GM19372 (cell line): ENCODE measurements around the gene CCR7.

ENCODE experiments used
- ATAC-seq: cut with Tn5 transposase; IDR thresholded peaks from one replicate; pipeline ENCODE4 v1.9.1; 2021; ENCODE audit warnings: mild to moderate bottlenecking, low read depth, moderate library complexity; ENCODE audit not compliant: unreplicated experiment

CCR7 gene

DNA sequence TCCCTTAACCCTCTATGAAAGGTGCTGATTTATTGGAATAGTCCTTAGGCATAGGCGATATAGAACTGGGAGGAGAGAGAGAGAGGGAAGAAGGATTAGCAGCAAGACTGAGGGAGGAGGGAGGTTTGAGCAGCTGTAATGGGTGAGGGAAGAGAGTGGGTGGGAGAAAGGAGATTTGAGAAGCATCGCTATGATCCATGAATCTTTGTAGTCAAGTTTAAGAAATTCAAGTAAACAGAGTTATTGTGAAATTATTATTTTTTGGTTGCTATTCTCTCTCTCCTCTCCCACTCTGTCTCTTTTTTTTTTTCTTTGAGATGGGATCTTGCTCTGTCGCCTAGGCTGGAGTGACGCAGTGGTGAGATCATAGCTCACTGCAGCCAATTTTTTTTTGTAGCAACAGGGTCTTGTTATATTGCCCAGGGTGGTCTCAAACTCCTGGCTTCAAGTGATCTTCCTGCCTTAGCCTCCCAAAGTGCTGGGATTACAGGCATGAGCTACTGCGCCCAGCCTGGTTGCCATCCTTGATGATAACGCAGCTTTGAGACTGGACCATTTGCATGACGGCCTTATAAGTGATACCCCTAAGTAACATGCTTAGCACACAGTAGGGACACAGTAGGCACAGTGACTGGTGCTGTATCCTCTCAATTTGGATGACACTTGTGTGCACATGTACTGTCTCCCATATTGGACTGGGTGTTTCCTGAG, 42.9 kb downstream of the CCR7 start:
- ATAC-seq, result no peak

DNA sequence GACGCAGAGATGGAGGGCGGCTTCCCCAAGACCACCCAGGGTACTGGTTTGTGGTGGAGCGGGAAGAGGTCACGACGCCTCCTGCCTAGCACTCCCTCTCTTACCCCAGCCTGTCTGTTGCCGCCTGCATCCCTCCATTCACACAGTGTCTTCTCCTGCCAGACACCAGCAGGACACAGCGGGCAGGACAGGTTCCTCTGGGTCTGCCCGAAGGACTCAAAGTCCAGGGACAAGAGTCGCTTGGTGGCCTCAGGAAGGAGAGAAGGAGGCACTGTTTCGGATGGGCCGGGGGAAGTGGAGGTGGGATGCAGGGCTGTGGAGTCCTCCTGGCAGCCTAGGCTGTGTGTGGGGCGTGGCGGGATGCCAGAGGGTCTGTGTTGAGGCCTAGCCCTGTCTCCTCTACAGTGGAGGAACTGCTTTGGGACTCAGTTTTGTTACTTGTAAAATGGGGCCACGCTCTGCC, 44.2 kb downstream of the CCR7 start:
- ATAC-seq, result no peak

DNA sequence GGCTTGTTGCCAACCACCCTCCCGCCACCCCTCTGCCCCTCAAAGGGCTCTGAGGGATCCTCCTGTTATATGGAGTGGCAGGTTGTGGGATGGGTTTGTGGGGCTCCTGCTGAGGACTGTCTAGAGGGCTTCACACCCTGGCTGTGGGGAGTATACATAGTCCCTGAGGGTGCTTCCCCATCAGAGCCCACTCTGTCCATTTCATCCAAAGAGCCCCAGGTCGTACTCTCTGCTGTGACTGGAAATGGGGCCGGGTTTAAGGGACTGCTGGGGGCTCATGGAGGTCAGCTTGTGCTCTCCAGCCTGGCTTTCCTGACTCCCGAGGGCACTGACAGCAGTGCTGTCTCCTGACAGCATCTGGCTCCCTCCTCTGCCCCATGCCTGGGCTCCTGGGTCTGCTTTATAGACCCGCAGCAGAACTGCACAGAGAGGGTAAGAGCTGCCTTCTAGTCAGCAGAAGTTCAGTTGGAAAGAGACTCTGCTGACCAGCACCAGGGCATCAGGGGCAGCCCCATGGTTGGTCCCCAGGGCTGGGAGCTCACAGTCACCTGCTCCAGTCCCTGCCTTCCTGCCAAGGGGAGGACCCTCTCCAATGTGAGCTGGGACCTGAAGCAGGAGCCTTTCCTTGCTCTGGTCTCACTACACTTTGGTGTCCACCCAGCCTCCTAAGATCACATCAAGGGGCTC, 46.0 kb downstream of the CCR7 start:
- no peak for ATAC-seq

DNA sequence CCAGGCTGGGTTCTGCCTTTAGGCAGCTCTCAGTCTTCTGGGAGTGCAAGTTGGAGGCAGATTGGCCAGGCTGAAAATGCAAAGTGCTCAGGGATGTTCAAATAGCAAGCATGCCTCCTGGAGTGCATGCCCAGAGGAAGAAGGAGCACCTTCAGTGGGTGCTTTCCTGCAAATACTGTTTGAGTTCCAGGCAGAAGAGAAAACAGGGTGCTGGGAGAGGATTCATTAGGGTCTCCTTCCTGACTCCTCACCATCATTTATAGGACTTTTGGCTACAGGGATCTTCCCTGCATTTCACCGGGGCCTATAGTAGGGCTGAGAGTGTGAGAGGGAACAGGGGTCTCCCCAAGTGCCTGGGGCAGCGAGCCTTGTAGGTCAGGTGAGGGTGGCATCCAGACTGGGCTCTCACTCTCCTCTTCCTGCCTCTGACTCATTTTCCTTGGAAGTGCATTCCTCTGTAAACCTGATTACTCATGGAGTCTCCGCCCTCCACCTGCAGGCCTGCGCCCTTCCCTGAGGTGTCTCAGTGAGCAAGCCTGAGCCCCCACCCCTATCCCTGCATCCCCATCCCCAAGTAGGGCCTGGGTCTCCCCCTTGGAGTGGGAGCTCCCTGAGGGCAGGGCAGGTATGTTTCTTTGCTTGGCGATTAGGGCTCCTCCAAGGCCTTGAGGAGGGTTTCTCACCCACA, 46.7 kb downstream of the CCR7 start:
- no peak for ATAC-seq

DNA sequence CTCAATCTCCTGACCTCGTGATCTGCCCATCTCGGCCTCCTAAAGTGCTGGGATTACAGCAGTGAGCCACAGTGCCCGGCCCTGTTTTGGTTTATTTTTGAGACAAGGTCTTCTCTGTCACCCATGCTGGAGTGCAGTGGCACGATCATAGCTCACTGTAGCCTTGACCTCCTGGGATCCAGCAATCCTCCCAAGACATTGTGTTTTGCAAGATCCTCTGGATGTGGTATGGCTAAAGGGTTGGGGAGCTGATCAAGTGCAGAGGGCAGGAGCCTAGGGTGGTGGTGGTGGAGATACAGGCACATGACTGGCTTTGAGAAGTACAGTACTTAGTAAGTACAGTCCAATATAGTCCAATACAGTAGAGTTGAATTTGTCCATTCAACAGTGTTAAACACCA, 47.3 kb downstream of the CCR7 start:
- no peak for ATAC-seq

DNA sequence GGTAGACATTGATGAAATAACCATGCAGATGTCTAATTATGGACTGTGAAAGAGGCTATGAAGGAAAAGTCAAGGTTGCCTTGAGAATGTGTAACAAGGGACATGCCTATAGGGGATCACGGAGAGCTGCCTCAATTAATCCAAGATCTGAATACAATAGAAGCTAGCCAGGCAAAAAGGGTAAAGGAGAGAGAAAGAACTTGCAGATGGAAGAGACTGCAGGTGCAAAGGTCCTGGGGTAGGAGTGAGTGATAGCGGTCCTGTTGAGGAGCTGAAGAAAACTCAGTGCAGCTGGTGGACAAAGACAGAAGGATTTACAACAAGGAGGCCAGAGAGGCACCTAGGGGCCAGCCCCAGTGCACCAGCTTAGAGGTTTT, 48.0 kb downstream of the CCR7 start:
- no peak for ATAC-seq

DNA sequence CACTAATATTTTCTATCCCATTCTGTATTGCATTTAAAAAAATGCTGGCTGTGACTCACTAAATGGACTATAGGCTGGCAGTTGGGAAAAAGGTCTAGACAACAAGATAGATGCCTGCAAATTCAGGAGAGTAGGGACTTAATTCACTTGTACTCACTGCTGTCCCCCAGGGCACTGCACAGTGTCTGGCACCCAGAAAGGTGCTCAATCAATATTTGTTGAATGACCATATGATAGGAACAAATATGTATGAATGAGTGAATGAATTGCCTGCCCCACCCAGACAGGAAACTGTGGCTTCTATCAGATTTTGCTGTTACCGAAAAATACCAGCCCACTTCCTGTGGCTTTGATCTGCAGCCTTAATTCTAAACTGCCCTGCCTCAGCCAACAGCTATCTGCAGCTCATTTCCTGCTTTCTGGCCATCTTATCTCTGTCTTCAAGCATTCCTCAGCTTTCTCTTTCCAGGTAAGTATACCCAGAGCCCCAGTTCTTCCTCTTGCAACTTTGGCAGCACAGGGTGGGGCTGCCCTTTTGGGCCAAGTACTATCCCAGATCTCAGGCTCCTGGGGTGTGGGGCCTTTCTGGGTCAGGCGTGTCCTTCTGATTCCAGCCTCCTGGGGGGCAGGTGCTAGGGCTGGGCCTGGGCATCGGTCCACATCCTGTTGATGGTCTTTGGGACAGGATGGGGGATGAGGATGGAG, 48.5 kb downstream of the CCR7 start:
- no peak for ATAC-seq

DNA sequence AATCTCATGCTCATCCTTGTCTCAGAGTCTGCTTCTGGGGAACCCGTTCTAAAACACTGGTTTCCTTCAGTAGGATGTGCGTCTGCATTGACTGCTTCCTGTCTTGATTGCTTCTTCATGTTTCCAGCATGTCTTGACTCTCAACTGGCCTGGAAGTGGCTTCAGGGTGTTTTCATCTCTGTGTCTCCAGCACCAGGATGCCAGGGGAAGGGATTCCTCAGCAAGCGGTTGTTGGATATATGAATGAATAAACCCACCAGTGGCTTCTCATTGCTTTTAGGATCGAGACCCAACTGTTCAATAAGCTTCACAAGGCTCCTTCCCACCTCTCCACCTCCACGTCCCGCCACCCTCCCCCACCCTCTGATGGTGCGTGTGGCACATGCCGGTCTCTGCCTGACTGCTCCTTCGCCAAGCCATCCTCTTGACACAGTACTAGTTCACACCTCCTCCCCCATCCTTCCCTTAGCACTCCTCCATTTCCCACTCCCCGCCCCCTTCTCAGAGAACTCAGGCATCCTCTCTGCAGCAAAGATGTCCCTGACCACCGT, 49.7 kb downstream of the CCR7 start:
- ATAC-seq, result no peak

DNA sequence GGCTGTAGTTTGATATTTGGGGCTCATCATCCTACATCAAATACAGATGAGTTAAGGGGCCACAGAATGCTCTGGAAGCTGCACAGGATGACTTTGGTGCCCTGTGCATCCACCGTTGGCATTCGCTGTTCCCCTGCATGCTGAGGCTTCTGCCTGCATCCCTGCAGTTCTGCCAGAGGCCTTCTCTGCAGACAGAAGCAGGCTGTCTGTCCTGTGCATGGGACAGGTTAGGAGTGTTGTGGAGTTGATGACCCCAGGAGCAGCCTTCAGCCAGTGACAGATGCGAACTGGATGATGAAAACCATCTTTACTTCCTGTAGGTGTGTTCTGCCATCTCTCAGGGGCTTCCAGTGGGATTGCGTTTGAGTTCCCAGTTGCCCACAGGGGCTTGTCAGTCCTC, 50.3 kb downstream of the CCR7 start:
- ATAC-seq, result no peak

DNA sequence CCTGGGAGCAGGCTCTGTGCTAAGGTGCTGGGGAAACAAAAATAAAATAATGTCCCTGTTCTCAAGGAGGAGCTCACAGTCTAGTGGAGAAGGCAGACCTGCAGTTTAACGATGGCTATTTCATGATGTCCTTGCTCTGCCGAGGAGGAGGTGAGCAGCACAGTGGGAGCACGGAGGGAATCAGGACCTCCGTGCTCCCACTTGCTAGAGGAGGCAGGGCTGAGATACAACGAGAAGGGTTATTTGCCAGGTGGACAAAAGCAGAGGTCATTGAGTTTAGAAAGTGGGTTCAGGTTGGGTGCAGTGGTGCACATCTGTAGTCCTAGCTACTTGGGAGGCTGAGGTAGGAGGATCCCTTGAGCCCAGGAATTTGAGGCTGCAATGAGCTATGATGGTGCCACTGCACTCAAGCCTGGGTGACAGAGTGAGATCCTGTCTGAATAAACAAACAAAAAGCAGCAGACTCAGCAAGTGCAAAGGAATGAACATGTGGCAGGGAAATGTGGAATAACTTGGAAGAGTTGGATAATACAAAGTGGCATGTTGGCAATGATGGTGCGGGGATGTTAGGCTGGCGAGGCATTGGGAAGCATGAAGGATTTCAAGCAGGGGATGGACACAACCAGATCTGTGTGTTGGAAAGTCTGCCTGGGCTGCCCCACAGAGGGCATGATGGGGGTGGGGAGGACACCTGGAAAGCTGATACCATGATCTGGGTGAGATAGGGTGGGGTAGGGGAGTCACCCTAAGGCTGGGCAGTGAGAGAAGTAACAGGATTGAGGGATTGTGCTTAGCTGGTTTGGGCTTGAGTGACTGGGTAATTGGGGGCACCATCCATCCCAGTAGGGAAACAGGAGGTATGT, 51.0 kb downstream of the CCR7 start:
- ATAC-seq, result no peak

DNA sequence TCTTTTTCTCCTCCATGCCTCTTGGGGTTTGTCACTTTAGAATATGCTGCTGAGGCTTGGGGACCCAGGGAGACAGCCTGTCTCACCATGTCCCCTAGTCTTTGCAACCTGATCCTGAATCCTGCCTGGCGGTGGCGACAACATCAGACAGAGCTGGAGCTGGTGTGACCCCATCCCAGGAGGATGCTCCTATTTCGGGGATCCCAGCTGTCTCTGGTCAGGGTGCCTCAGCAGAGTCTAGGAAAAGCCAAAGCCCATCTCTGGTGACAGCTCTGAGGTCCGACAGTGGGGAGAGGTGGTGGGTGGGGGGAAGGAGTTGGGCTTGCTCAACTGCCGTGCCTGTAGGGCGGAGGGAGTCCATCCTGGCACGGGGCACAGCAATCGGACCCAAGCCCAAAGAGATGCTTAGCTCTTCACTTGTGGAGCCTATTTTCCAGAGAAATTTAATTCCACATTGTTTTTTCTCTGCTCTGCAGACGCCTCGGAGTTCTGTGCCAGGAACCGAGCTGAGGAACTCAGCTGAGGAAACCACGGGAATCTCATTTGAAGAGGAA, 53.5 kb downstream of the CCR7 start:
- no peak for ATAC-seq

DNA sequence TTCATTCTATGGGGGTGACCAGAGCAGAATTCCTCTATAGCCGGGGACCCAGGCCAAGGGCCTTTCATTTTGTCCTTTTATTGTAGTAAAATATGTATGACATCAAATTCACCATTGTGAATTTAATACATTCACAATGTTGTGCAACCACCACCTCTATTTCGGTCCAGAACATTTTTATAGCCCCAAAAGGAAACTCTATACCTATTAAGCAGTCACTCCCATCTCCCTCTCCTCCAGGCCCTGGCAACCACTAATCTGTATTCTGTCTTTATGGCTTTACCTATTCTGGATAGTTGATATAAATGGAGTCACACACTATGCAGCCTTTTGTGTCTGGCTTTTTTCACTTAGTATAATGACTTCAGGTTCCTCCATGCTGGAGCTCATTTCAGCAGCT, 54.1 kb downstream of the CCR7 start:
- no peak for ATAC-seq

DNA sequence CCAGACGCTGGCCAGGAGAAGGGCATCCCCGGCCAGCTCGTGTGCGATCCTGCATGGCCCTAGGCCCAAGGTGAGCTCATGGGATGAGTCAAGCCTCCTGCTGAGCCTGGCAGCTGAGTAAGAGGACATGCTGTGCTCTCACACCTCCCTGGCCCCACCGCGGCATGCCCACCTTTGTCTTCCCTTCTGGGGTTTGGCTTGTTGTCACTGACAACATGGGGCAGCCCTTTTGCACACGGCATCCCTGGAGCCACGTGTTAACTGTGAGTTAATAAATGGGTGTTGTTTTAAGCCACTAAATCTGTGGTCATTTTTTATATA, 55.0 kb downstream of the CCR7 start:
- no peak for ATAC-seq

DNA sequence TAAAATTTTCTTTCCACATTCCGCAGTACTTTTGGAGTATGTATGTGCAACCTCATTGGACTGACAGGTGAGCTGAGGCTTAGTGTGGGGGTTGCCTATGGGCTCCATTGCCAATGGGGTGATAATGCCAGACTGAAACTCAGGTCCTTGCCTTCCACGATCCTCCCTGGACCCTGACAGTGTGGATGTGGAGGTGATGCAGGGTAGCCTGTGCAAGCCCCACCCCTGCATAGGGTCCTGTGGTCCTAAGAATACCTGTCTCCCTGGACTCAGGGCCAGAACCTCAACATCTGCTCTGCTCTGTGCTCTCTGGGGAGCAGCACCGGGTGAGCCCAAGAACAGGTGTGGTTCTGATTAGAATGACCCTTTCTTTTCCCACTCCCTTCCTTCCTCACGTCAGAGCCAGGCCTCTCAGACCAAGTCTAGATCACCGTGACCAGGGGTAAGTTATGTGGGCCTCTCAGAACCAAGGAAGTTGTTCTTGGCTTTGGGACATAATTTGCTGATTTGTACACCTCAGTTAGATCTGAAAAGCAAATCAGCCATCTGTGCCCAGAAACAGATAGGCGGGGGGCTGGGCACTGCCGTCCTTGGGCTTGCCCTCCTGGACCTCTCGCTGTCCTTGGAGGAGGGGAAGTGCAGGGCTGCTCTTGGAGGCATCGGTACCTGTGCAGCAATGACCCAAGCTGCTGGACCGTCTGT, 55.5 kb downstream of the CCR7 start:
- no peak for ATAC-seq

DNA sequence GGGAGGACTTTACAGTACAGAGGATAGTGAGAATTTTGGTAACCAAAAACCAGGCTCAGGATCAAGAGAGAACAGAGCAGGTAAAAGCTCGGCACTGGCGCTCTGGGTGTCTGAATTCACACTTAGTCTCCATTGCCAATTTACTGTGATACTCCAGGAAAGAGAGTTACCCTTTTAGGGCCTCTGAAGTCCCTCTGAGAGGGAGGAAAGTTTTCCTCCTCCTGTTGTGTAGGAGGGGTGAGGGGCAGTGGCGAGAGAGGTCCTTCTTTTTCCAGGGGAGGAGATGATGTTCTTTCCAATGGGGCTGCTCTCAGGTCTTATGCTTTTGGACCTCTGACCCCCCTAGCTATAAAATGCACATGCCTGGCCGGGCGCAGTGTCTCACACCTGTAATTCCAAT, 58.5 kb downstream of the CCR7 start:
- ATAC-seq, result no peak
